ENCODE data around the gene CSNK2A3. TPM values are rescaled to one million over a fixed set of nuclear protein-coding genes. Genes with fewer than 3 reads are reported as not detected.
A peak's percentile ranks its signal among the peaks of the same experiment; 100 is the strongest.

The CSNK2A3 gene
- total and polyA plus RNA-seq, 2 donors (not counting 1 experiment from before 2014, with no cell fraction given): 2.3 TPM

DNA sequence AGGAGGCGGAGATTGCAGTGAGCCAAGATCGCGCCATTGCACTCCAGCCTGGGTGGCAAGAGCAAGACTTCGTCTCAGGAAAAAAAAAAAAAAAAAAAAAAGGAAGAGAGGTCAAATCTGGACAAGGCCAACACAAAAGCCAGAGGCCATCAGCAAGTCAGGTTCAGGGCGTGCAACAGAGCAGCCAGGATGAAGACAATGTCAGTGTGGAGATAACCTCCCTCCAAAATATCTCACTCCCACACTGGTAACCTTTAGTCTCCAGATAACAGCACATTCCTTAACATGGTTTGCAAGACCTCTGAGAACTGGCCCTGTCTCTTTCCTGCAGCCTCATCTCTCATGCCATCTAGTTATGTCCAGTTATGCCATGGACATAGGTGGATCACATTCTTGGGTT, 4.7 kb downstream of the CSNK2A3 start:
- H3K4me1 ChIP-seq (ENCODE audit: control insufficient read depth, extremely low read depth, insufficient read depth, low read length): peaks cover 10% of the 10 kb centered on the region
- no peaks in the 10 kb centered on the region for H3K79me2 ChIP-seq (ENCODE audit: control insufficient read depth, insufficient read depth, low read length)
- H3K27ac ChIP-seq (ENCODE audit: insufficient read depth, low read length): no peak overlapping the region
- no peak overlapping the region for H2AFZ ChIP-seq (ENCODE audit: low read length)
- H3K4me3 ChIP-seq (replicated peaks in 1 of 4; ENCODE audit: control extremely low read depth in 1 of 4, insufficient read depth in 1 of 4, low read depth in 3 of 4, low read length in 4 of 4): no peak overlapping the region
- no peak overlapping the region for H3K9ac ChIP-seq (ENCODE audit: insufficient read depth, low read length)
- peaks cover 2% of the 10 kb centered on the region for H3K27me3 ChIP-seq (ENCODE audit: control insufficient read depth, insufficient read depth, low read length)
- no peak for TF ChIP-seq EZH2 (IDR thresholded peaks at IDR 0.05; ENCODE audit: low read length, missing control alignments)
- TF ChIP-seq, protein P1, sequence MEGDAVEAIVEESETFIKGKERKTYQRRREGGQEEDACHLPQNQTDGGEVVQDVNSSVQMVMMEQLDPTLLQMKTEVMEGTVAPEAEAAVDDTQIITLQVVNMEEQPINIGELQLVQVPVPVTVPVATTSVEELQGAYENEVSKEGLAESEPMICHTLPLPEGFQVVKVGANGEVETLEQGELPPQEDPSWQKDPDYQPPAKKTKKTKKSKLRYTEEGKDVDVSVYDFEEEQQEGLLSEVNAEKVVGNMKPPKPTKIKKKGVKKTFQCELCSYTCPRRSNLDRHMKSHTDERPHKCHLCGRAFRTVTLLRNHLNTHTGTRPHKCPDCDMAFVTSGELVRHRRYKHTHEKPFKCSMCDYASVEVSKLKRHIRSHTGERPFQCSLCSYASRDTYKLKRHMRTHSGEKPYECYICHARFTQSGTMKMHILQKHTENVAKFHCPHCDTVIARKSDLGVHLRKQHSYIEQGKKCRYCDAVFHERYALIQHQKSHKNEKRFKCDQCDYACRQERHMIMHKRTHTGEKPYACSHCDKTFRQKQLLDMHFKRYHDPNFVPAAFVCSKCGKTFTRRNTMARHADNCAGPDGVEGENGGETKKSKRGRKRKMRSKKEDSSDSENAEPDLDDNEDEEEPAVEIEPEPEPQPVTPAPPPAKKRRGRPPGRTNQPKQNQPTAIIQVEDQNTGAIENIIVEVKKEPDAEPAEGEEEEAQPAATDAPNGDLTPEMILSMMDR (conservative IDR thresholded peaks at IDR 0.05 in 1 of 2, IDR thresholded peaks at IDR 0.05 in 1 of 2; ENCODE audit: low read depth in 1 of 2, low read length in 2 of 2): no peak
- no peak overlapping the region for H3K4me2 ChIP-seq (ENCODE audit: extremely low read depth, insufficient read depth, low read length)
- H4K20me1 ChIP-seq (ENCODE audit: control insufficient read depth, extremely low read depth, insufficient read depth, low read length): no peaks in the 10 kb centered on the region
- no peaks in the 10 kb centered on the region for H3K9me3 ChIP-seq (ENCODE audit: control insufficient read depth, insufficient read depth, low read depth, low read length)
- DNase-seq (ENCODE audit: low read depth in 2 of 2): no peak
- no peaks in the 10 kb centered on the region for H3K36me3 ChIP-seq (ENCODE audit: control insufficient read depth, insufficient read depth, low read length)

DNA sequence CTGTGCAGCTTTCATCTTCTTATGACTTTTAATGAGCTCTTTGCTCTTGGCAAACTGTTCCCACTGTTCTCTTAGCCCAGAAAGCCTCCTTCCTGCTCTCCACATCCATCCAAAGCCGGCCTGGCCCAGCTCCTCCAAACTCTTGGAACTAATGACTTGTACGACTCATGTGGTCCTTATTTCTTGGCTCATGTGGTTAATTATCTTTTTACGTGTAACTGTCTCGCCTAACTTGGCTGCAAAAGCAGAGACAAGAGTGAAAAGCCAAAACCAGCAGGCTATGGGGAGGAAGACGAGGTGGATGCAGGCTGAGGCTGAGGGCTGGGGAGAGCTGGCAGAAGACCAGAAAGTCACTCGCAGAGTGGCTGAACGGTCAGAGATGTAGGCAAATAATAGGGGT, 5.5 kb downstream of the CSNK2A3 start:
- Histone ChIP-seq H3K36me3 (ENCODE audit: control insufficient read depth, insufficient read depth, low read length) (no peaks in the 10 kb centered on the region), H3K9me3 (ENCODE audit: control insufficient read depth, insufficient read depth, low read depth, low read length) (no peaks in the 10 kb centered on the region), H3K4me2 (ENCODE audit: extremely low read depth, insufficient read depth, low read length) (no peak overlapping the region), H3K4me1 (ENCODE audit: control insufficient read depth, extremely low read depth, insufficient read depth, low read length) (peaks cover 10% of the 10 kb centered on the region), H3K4me3 (replicated peaks in 1 of 4; ENCODE audit: control extremely low read depth in 1 of 4, insufficient read depth in 1 of 4, low read depth in 3 of 4, low read length in 4 of 4) (no peak overlapping the region), H3K9ac (ENCODE audit: insufficient read depth, low read length) (no peak overlapping the region), H3K79me2 (ENCODE audit: control insufficient read depth, insufficient read depth, low read length) (no peaks in the 10 kb centered on the region), H3K27me3 (ENCODE audit: control insufficient read depth, insufficient read depth, low read length) (peaks cover 2% of the 10 kb centered on the region), H3K27ac (ENCODE audit: insufficient read depth, low read length) (no peak overlapping the region), H2AFZ (ENCODE audit: low read length) (no peak overlapping the region), H4K20me1 (ENCODE audit: control insufficient read depth, extremely low read depth, insufficient read depth, low read length) (no peaks in the 10 kb centered on the region)
- no peak for TF ChIP-seq EZH2 (IDR thresholded peaks at IDR 0.05; ENCODE audit: low read length, missing control alignments)
- TF ChIP-seq, protein P1 (conservative IDR thresholded peaks at IDR 0.05 in 1 of 2, IDR thresholded peaks at IDR 0.05 in 1 of 2; ENCODE audit: low read depth in 1 of 2, low read length in 2 of 2): no peak
- DNase-seq (ENCODE audit: low read depth in 2 of 2): peak in 1 of 2 donors; percentile 12

DNA sequence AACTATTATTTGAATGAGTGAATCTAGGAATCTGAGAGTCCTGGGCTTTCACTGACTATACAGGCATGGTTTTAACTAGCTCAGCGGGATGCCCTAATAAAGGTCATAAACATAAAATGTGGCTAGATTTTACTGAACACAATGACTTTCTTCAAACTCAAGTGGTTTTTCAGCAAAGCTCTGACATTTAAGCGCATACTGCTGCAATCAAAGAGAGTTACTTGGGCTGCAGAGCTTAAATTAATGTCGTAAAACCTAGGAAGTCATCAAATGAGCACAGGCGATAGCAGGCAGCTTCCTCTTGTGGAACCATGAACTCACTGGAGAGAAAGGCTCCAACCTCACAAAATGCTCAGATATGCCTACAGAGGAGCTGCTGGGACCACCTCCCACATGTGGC, 6.7 kb downstream of the CSNK2A3 start:
- no peak overlapping the region for H3K9ac ChIP-seq (ENCODE audit: insufficient read depth, low read length)
- H3K4me1 ChIP-seq (ENCODE audit: control insufficient read depth, extremely low read depth, insufficient read depth, low read length): peaks cover 10% of the 10 kb centered on the region
- no peaks in the 10 kb centered on the region for H3K36me3 ChIP-seq (ENCODE audit: control insufficient read depth, insufficient read depth, low read length)
- no peak overlapping the region for H3K4me2 ChIP-seq (ENCODE audit: extremely low read depth, insufficient read depth, low read length)
- H3K79me2 ChIP-seq (ENCODE audit: control insufficient read depth, insufficient read depth, low read length): no peaks in the 10 kb centered on the region
- H3K9me3 ChIP-seq (ENCODE audit: control insufficient read depth, insufficient read depth, low read depth, low read length): no peaks in the 10 kb centered on the region
- H4K20me1 ChIP-seq (ENCODE audit: control insufficient read depth, extremely low read depth, insufficient read depth, low read length): no peaks in the 10 kb centered on the region
- peaks cover 2% of the 10 kb centered on the region for H3K27me3 ChIP-seq (ENCODE audit: control insufficient read depth, insufficient read depth, low read length)
- no peak for DNase-seq (ENCODE audit: low read depth in 2 of 2)
- no peak overlapping the region for H3K27ac ChIP-seq (ENCODE audit: insufficient read depth, low read length)
- TF ChIP-seq, protein P1 (conservative IDR thresholded peaks at IDR 0.05 in 1 of 2, IDR thresholded peaks at IDR 0.05 in 1 of 2; ENCODE audit: low read depth in 1 of 2, low read length in 2 of 2): no peak
- TF ChIP-seq EZH2 (IDR thresholded peaks at IDR 0.05; ENCODE audit: low read length, missing control alignments): no peak
- no peak overlapping the region for H2AFZ ChIP-seq (ENCODE audit: low read length)
- no peak overlapping the region for H3K4me3 ChIP-seq (replicated peaks in 1 of 4; ENCODE audit: control extremely low read depth in 1 of 4, insufficient read depth in 1 of 4, low read depth in 3 of 4, low read length in 4 of 4)

Measured in fibroblast of lung (primary cell).